Measurements from ENCODE around the gene EIF5A2.
"Not testable (repeated sequence)": the region's sequence is repeated elsewhere in the genome, so short reads cannot be mapped to it uniquely, and the experiment has no call there.

DNA sequence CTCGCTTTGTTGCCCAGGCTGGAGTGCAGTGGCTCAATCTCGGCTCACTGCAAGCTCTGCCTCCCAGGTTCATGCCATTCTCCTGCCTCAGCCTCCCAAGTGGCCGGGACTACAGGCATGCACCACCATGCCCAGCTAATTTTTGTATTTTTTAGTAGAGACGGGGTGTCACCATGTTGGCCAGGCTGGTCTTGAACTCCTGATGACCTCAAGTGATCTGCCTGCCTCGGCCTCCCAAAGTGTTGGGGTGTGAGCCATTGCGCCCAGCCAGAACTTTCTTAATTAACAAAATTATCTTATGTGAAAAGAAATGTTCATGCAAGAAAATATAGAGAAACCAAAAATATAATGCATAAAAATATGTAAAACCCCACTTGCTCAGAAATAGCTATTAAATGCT lies 31.1 kb downstream of the EIF5A2 start:
- TF ChIP-seq POLR2A (IDR thresholded peaks at IDR 0.05): not testable (repeated sequence)
- TF ChIP-seq, protein P1, sequence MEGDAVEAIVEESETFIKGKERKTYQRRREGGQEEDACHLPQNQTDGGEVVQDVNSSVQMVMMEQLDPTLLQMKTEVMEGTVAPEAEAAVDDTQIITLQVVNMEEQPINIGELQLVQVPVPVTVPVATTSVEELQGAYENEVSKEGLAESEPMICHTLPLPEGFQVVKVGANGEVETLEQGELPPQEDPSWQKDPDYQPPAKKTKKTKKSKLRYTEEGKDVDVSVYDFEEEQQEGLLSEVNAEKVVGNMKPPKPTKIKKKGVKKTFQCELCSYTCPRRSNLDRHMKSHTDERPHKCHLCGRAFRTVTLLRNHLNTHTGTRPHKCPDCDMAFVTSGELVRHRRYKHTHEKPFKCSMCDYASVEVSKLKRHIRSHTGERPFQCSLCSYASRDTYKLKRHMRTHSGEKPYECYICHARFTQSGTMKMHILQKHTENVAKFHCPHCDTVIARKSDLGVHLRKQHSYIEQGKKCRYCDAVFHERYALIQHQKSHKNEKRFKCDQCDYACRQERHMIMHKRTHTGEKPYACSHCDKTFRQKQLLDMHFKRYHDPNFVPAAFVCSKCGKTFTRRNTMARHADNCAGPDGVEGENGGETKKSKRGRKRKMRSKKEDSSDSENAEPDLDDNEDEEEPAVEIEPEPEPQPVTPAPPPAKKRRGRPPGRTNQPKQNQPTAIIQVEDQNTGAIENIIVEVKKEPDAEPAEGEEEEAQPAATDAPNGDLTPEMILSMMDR (IDR thresholded peaks at IDR 0.05): not testable (repeated sequence)
